Aorta (tissue), 5 donors: ENCODE data around the gene AASDHPPT. TPM values are rescaled to one million over a fixed set of nuclear protein-coding genes. Genes with fewer than 3 reads are reported as not detected.

Source experiments
- ATAC-seq: fragments of 200-7000 bp; cut with Tn5 transposase; one replicate; pipeline ENCODE4 v1.9.1; 2022; ENCODE audit warnings: moderate library complexity; ENCODE audit not compliant: low FRiP score
- DNase-seq, 2 donors: peaks; one replicate each; pipeline ENCODE4 v3.0.0-alpha.2; 2020
- H3K27ac ChIP-seq, 2 donors: one replicate each; pipeline ENCODE4 v1.5.1; 2013; ENCODE audit warnings: low read length in 2 of 2, mild to moderate bottlenecking in 2 of 2, moderate library complexity in 2 of 2, control low read depth in 1 of 2, inconsistent platforms in 1 of 2, low read depth in 1 of 2
- H3K27me3 ChIP-seq, 2 donors: one replicate each; pipeline ENCODE4 v1.6.1; 2013; ENCODE audit warnings: control low read depth in 1 of 2, low read length in 1 of 2, mild to moderate bottlenecking in 1 of 2, moderate library complexity in 1 of 2; ENCODE audit not compliant: insufficient read depth in 2 of 2, control insufficient read depth in 1 of 2
- H3K36me3 ChIP-seq, 2 donors: one replicate each; pipeline ENCODE4 v1.6.1; 2013; ENCODE audit warnings: control low read depth in 1 of 2, low read length in 1 of 2, mild to moderate bottlenecking in 1 of 2; ENCODE audit not compliant: insufficient read depth in 2 of 2, control insufficient read depth in 1 of 2
- H3K4me1 ChIP-seq, 2 donors: one replicate each; pipeline ENCODE4 v1.6.1; 2013; ENCODE audit warnings: low read length in 2 of 2, control low read depth in 1 of 2, mild to moderate bottlenecking in 1 of 2, moderate library complexity in 1 of 2; ENCODE audit not compliant: insufficient read depth in 2 of 2, control insufficient read depth in 1 of 2
- H3K4me3 ChIP-seq, 2 donors: one replicate each; pipeline ENCODE4 v1.5.1; 2013; ENCODE audit warnings: low read length in 2 of 2, control low read depth in 1 of 2, mild to moderate bottlenecking in 1 of 2
- H3K9me3 ChIP-seq: one replicate; pipeline ENCODE4 v1.6.1; 2013; ENCODE audit warnings: mild to moderate bottlenecking, low read length; ENCODE audit not compliant: control insufficient read depth
- WGBS, 2 donors: extraction: QIAGEN DNeasy Blood & Tissue Kit; methylation state at CpG; one replicate each; pipeline ENCODE4 v1.1.7; 2013; 5-methylcytosine and 5-hydroxymethylcytosine counted together
- intact Hi-C, 2 donors: fragments of 100-400 bp; cut with DNase I; formaldehyde crosslinking; loops; one replicate each; pipeline versions ENCODE4 v1.14.2 to v1.15.0; 2022
- polyA plus RNA-seq, 2 donors: library from polyadenylated mRNA; stranded (reverse); fragments of 200-250 nt; gene quantifications; one replicate each; pipeline ENCODE4 v1.2.3, GENCODE V29; 2013
- total RNA-seq, 2 donors: library from RNA; stranded (reverse); fragmentation: NEBNext Ultra II Directional; extraction: Animal tissue kit (Norgen Biotek cat#: 25700); gene quantifications; one replicate each; pipeline ENCODE4 v1.2.1, GENCODE V29; 2021
- donor health status: healthy with polysubstance abuse.
- donor health status: Bipolar disorder and iron deficiency.
- donor health status: DM: no; HTN: no; CAD: no.
- donor health status: DM: no; HTN: no; CAD: no.
- donor health status: DM: yes; HTN: yes; CAD: no.

The AASDHPPT gene
- total and polyA plus RNA-seq, 4 donors = 11.1 to 23.4 (median 16.4) TPM

DNA sequence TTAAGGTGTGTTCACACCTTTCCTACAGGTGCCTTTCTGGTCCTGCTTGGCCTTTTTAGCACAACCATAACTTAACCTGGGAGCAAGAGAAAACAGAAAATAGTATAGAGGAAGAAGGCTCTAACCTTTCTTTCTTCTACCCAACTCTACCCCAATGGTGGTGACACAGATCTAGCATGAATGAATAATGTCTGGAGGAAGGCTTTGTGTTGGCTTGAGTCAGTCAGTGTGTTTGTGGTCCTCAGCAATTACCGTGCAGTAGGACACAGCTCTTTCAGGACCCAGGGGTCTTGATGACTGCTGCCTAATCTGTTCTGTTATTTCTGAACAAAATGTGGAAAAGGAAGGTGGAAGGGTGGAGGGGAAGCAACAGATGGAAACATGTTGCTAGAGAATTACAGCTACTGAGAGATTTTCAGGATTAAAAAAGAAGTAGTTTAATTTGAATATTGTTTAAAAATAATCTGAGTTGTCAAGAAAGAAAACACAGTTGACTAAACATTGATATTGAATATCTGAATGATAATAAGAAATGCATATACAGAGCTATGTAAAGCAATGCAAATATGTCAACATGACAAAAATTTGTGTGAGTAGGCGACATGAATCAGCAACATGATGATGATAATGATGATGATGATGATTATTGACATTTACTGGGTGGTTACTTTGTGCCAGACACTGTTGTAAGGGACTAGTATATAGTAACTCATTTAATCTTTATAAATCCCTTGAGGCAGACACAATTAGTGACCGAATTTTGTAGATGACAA lies 55.3 kb downstream of the AASDHPPT start:
- Histone ChIP-seq H3K4me1 (no peaks in the 10 kb centered on the region), H3K27ac (no peak overlapping the region), H3K9me3 (no peaks in the 10 kb centered on the region), H3K27me3 (no peaks in the 10 kb centered on the region), H3K36me3 (no peaks in the 10 kb centered on the region), H3K4me3 (no peak overlapping the region)
- no peak for DNase-seq
- no peak for ATAC-seq
- intact Hi-C loops = no loop called here
- 43 to 64% methylated on average over 3 of the region's 3 CpGs for WGBS, 2 donors

DNA sequence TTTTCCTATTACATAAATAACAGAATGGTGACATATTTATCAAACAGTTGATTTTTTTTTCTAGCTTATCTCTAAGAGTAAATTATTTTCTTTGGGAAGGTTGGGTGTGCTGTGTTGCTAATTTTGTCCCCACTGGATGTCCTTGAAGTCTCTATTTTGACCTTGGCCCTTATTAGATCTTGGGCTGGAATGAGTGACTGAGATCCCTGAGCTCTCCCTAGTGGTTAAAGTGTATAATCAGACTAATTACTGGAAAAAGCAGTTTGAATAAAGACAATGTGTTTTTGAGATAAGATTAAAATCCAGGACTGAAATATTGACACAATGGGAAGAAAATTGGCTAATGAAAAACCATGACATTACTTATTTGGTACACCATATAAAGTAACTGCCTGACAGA lies 56.1 kb downstream of the AASDHPPT start:
- ATAC-seq = no peak
- no peak for DNase-seq
- intact Hi-C loops = no loop called here

DNA sequence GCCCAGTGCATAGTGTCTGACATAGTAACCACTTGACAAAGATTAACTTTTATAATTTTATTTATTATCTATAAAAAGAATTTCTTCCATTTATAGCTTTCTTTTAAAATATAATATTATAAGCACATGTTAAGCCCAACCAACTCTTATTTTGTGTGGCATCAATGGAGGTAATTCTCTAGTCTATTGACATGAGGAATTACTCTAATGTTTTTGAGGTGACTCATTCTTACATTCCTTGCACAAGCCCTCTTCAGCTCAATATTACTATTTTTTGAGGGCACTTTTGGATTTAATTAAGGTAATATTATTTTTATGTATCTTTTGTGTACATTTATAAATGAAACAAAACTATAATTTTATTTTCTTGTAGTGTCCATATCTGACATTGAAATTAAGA lies 59.6 kb downstream of the AASDHPPT start:
- Histone ChIP-seq H3K4me3 (no peak overlapping the region), H3K27me3 (no peaks in the 10 kb centered on the region), H3K36me3 (no peaks in the 10 kb centered on the region), H3K27ac (no peak overlapping the region), H3K9me3 (no peaks in the 10 kb centered on the region), H3K4me1 (no peaks in the 10 kb centered on the region)
- DNase-seq (no peak), ATAC-seq (no peak)
- intact Hi-C loops = no loop called here

More for the DNA sequence above, 56.1 kb downstream of the AASDHPPT start:
- Histone ChIP-seq H3K36me3 (no peaks in the 10 kb centered on the region), H3K4me3 (no peak overlapping the region), H3K27ac (no peak overlapping the region), H3K9me3 (no peaks in the 10 kb centered on the region), H3K4me1 (no peaks in the 10 kb centered on the region), H3K27me3 (no peaks in the 10 kb centered on the region)

DNA sequence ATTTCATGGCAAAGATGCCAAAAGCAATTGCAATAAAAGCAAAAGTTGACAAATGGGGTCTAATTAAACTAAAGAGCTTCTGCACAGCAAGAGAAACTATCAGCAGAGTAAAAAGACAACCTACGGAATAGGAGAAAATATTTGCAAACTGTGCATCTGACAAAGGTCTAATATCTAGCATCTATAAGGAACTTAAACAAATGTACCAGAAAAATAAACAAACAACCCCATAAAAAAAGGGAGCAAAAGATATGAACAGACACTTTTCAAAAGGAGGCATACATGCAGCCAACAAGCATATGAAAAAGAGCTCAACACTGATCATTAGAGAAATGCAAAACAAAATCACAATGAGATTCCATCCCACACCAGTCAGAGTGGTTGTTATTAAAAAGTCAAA lies 60.3 kb downstream of the AASDHPPT start:
- DNase-seq (no peak), ATAC-seq (no peak)
- no peaks in the 10 kb centered on the region for H3K4me1 ChIP-seq
- no peak overlapping the region for H3K27ac ChIP-seq
- no peak overlapping the region for H3K4me3 ChIP-seq
- H3K27me3 ChIP-seq = no peaks in the 10 kb centered on the region
- 82 to 83% methylated on average over 1 of the region's 1 CpG for WGBS, 2 donors
- intact Hi-C loops = no loop called here
- H3K9me3 ChIP-seq = no peaks in the 10 kb centered on the region
- H3K36me3 ChIP-seq = no peaks in the 10 kb centered on the region

Other genes with a start within 250 kb of the AASDHPPT start
- gene MSANTD4, start 55.4 kb upstream of the AASDHPPT start, total RNA-seq = 10 to 100 TPM; 18.4 to 21.6 TPM
- 1 to 10 TPM; 9.1 to 9.7 TPM for gene MSANTD4, start 55.4 kb upstream of the AASDHPPT start, polyA plus RNA-seq
- gene KBTBD3, start 315 bp upstream of the AASDHPPT start, total RNA-seq = 1 to 10 TPM; 9.7 to 9.9 TPM
- 10 to 100 TPM in 1 of 2 donors, 1 to 10 TPM in 1; 4.5 to 16.2 TPM for gene KBTBD3, start 315 bp upstream of the AASDHPPT start, polyA plus RNA-seq